GM12873 (cell line): Measurements from ENCODE around the gene SULT1A1.

Source experiments
- TF ChIP-seq, protein P1 (sequence below): IDR thresholded peaks from 2 replicates; pipeline ENCODE4 v1.5.1; 2012; ENCODE audit warnings: low read depth, mild to moderate bottlenecking, moderate library complexity, low read length, control low read depth; ENCODE audit not compliant: insufficient read depth; ENCODE audit errors: missing control alignments

SULT1A1 gene

DNA sequence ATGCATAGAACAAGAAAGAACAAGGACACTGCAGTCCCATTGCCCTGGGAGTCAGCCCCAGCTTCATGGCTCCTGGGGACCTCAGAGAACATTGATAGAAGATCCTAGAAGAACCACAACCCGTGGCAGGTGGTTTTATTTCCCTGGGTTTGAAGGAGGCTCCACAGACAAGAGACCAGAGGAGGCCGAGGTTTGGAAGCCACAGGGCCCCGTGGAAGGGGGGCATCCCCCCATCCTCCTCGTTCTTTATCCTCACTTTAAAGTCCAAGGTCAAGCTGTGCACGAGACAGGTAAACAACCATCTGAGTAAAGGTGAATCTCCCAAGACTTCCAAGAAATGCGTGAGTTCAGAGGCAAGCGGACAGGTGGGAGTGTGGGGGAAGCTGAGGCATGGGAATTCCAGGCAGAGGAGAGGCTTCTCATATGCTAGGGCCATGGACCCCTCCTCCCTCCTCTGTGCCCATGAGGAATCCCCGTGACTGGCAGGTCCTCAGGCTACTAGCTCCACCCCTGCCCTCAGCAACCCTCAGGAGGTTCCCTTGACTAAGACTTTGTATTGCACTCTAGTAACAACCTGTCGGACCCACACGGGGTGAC, 849 bp upstream of the SULT1A1 start:
- TF ChIP-seq, protein P1, sequence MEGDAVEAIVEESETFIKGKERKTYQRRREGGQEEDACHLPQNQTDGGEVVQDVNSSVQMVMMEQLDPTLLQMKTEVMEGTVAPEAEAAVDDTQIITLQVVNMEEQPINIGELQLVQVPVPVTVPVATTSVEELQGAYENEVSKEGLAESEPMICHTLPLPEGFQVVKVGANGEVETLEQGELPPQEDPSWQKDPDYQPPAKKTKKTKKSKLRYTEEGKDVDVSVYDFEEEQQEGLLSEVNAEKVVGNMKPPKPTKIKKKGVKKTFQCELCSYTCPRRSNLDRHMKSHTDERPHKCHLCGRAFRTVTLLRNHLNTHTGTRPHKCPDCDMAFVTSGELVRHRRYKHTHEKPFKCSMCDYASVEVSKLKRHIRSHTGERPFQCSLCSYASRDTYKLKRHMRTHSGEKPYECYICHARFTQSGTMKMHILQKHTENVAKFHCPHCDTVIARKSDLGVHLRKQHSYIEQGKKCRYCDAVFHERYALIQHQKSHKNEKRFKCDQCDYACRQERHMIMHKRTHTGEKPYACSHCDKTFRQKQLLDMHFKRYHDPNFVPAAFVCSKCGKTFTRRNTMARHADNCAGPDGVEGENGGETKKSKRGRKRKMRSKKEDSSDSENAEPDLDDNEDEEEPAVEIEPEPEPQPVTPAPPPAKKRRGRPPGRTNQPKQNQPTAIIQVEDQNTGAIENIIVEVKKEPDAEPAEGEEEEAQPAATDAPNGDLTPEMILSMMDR, result no peak

DNA sequence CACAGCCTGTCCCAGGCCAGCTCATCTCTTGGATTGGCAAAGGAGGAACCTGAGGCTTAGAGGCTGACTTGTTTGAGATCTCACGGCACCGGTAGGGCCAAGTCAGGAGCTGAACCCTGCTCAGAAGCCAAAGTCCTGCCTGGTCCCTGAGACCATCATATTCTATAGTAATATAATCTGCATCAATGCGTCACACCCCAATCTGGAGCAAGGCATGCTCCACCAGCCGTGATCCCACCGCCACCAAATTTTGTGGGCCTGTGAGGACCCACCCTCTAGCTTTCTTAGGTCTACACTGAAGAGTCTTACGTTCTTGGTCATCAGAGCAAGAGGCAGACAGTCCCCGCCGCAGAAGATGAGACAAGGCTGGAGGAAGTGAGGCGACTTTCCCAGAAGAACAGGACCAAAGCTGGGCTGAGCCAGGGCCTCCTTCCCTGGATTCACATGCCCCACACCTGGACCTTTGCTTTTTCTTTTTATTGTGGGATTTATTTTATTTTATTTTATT, 2.7 kb downstream of the SULT1A1 start:
- TF ChIP-seq, protein P1, result no peak

DNA sequence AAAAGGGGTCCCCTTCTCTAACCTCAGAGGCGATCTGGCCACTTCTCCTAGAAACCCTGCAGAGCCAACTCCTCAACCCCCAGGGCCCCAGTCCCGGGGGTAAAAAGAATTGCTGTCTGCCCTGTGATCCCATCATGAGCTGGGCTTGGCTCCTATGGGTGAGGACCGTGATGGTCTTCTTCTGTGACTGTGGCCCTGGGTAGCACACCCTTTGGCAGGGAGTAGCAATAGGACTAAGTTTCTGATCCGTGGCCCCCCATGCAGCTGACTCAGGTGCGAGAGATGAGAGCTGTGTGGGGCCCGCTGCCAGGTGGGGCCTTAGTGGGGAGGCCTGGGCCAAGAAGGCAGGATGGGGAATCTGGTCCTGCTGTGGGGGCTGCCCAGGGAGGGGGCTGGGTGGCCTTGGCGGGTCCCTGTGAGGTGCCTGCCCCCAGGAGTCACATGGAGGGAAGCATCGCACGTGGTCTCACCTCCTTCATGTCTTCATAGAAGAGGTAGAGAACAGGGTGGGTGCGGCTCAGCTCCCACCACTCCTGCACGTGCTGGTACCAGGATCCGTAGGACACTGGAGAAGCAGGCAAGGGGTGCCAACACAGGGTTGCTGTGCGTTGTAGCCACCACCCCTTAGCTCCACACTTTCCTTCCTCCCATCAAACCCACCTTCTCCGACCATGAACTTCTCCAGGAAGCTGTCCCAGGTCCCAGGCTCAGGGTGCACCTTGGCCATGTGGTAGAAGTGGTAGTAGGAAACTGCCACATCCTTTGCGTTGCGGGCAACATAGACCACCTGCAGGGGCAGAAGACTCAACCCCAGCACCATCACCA, 3.3 kb downstream of the SULT1A1 start:
- TF ChIP-seq, protein P1, result no peak

DNA sequence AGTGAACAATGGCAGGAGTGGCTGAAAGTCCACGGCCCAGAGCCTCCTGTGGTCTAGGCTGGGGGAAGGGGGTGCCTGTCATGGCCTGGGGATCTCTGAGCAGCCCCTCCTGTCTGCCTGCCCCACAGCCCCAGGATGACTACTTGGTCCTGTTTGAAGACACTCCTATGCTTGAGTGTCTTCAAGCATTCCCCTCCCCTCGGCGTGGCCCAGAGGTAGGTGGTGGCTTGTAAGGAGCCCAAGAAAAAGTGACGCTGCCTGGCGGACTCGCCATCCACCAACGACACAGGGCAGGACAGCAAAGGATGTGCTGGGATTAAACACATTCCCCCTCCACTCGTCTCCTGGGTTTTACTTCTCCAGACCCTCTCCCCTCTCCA, 5.7 kb downstream of the SULT1A1 start:
- TF ChIP-seq, protein P1, result no peak

DNA sequence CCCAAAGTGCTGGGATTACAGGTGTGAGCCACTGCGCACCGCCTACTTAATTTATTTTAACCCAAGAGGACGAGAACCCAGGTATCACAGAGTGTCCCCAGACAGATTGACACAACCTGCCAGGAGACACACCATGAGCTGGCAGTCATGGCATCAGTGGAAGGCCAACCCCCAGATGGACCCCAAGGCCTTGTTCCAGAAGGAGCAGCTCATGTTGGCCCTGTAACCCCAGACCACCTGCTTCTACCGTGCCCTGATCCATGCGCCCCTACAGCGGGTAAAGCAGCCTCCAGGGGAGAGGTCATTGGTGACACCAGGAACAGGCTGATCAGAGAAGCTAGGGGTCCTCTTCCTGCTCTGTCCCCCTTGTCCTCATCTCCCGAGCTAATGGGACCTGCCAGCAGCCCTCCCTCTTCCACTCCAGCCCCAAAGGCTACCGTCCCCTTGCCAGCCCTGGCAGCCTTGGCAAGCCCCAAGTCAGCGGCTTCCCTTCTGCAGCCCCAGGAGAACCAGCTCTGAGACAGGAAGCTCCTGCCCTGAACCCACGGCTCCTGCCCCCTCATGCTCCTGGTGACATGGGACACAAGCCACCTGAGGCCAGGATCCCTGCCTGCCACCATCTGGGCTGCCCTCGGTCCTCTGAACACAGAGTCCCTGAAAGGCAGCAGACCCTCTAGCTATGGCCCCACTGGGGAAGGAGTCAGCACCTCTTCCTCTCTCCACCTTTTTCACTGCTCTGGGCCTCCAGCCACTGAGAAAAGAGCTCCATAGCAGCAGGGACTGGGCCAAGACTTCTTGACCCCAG, 6.3 kb downstream of the SULT1A1 start:
- TF ChIP-seq, protein P1, result no peak

DNA sequence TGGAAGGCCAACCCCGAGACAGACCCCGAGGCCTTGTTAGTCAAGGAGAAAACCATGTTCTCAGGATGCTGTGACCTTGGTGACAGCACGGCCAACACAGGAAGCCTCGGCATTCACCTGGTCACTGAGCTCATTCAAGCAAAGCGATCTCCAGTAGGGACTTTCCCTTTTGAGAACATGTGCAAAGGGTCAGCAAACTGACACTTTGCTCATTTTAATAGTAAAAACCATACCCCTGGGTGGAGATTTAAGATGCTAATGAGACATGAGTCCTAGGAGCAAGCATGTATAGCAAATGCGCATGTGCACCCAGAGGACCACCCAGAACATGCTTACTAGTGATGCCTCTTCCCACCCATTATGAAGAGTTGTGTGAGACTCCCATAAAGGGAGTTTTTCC, 7.3 kb downstream of the SULT1A1 start:
- TF ChIP-seq, protein P1, result no peak
